ENCODE data around the gene PPP1R26.

- TF ChIP-seq ZFP3 (tag by site-specific recombination; IDR thresholded peaks at IDR 0.05; ENCODE audit: low read depth) (no peak), BCL11B (tag by site-specific recombination; IDR thresholded peaks at IDR 0.05; ENCODE audit: low read depth) (no peak), CTCF (tag by site-specific recombination; IDR thresholded peaks at IDR 0.05) (no peak), SETDB1 (IDR thresholded peaks at IDR 0.05; ENCODE audit: insufficient read length, low read length) (no peak), EGR2 (tag by site-specific recombination; IDR thresholded peaks at IDR 0.05; ENCODE audit: low read depth) (no peak), RBAK (tag by site-specific recombination; IDR thresholded peaks at IDR 0.05) (no peak), TCF7L2 (IDR thresholded peaks at IDR 0.05; ENCODE audit: borderline replicate concordance, low read depth, low read length) (no peak), PBX3 (CRISPR knock-in tag; IDR thresholded peaks at IDR 0.05) (no peak)
Observed at GRCh38 chr9:135526730-135527571, 47.4 kb downstream of the PPP1R26 start.

All from HEK293 (cell line).